ENCODE measurements around the gene FABP7. TPM values are rescaled to one million over a fixed set of nuclear protein-coding genes. Genes with fewer than 3 reads are reported as not detected.

FABP7 gene
- total RNA-seq, 1 experiment from 2014 or later, result not detected

GRCh38 chr6:122751326-122751725, 28.2 kb upstream of the FABP7 start:
- TF ChIP-seq, protein P1, sequence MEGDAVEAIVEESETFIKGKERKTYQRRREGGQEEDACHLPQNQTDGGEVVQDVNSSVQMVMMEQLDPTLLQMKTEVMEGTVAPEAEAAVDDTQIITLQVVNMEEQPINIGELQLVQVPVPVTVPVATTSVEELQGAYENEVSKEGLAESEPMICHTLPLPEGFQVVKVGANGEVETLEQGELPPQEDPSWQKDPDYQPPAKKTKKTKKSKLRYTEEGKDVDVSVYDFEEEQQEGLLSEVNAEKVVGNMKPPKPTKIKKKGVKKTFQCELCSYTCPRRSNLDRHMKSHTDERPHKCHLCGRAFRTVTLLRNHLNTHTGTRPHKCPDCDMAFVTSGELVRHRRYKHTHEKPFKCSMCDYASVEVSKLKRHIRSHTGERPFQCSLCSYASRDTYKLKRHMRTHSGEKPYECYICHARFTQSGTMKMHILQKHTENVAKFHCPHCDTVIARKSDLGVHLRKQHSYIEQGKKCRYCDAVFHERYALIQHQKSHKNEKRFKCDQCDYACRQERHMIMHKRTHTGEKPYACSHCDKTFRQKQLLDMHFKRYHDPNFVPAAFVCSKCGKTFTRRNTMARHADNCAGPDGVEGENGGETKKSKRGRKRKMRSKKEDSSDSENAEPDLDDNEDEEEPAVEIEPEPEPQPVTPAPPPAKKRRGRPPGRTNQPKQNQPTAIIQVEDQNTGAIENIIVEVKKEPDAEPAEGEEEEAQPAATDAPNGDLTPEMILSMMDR (IDR thresholded peaks at IDR 0.05; ENCODE audit: insufficient read depth in 1 of 2, low read depth in 1 of 2, low read length in 1 of 2, severe bottlenecking in 1 of 2, unreplicated experiment in 1 of 2), result no peak
- H3K4me3 Mint-ChIP-seq (ENCODE audit: unreplicated experiment), result no peak overlapping the region
- H3K27me3 Mint-ChIP-seq (ENCODE audit: insufficient read depth, unreplicated experiment), result no peaks in the 10 kb centered on the region
- intact Hi-C loops (cut with micrococcal nuclease; ENCODE audit: unreplicated experiment), result no loop called here
- no peaks in the 10 kb centered on the region for H3K36me3 Mint-ChIP-seq (ENCODE audit: insufficient read depth, unreplicated experiment)
- POLR2A ChIA-PET, result no interaction called here
- no peaks in the 10 kb centered on the region for H3K27me3 ChIP-seq (replicated peaks; ENCODE audit: control insufficient read depth, insufficient read depth, low read length)
- peaks cover 24% of the 10 kb centered on the region for H3K4me1 ChIP-seq
- no peaks in the 10 kb centered on the region for H3K9me3 ChIP-seq
- DNase-seq, result no peak
- H3K27ac Mint-ChIP-seq (ENCODE audit: unreplicated experiment), result no peak overlapping the region
- CTCF ChIA-PET, result interaction anchor here (0.5 kb wide), 1 partner anchor 112 kb away, joined by 3 read pairs; no protein-coding TSS in a partner anchor
- H3K4me1 Mint-ChIP-seq (ENCODE audit: low read depth, unreplicated experiment), result peaks cover 16% of the 10 kb centered on the region
- no TSS peak for BruUV-seq (replicated peaks)
- H3K4me3 ChIP-seq (ENCODE audit: low read depth, low read length), result no peak overlapping the region
- H3K9me3 Mint-ChIP-seq (ENCODE audit: unreplicated experiment), result peaks cover 21% of the 10 kb centered on the region
- no peaks in the 10 kb centered on the region for H3K36me3 ChIP-seq (ENCODE audit: control insufficient read depth, insufficient read depth, low read length)

DNA sequence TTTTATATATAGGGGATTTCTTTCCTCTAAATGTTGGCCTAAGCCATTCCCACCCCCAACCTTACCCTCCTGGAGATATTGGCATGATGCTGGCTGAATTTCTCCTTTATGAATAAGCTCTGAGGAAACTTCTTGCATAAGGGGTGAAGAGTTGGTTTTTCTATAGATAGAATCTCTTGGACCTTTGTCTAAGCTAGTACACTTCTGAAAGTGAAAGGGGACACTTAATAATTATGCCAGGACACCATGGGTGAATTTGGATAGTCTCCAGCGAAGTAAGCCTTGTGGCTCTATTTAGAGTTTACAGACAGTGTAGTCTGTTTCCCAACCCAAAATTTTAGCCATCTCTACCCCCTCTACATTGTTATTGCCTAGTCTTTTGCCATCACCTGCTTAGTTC, 27.1 kb upstream of the FABP7 start:
- peaks cover 32% of the 10 kb centered on the region for H3K9me3 Mint-ChIP-seq (ENCODE audit: unreplicated experiment)
- H3K4me3 Mint-ChIP-seq (ENCODE audit: unreplicated experiment), result no peak overlapping the region
- ChIA-PET POLR2A (no interaction called here), CTCF (interaction anchor here (1.2 kb wide), 1 partner anchor 8 kb away, joined by 5 read pairs; no protein-coding TSS in a partner anchor)
- H3K4me1 ChIP-seq, result peaks cover 30% of the 10 kb centered on the region
- H3K9me3 ChIP-seq, result no peaks in the 10 kb centered on the region
- H3K27me3 ChIP-seq (replicated peaks; ENCODE audit: control insufficient read depth, insufficient read depth, low read length), result no peaks in the 10 kb centered on the region
- no peak overlapping the region for H3K27ac Mint-ChIP-seq (ENCODE audit: unreplicated experiment)
- no peaks in the 10 kb centered on the region for H3K27me3 Mint-ChIP-seq (ENCODE audit: insufficient read depth, unreplicated experiment)
- no peak for DNase-seq
- H3K4me3 ChIP-seq (ENCODE audit: low read depth, low read length), result no peak overlapping the region
- H3K36me3 Mint-ChIP-seq (ENCODE audit: insufficient read depth, unreplicated experiment), result no peaks in the 10 kb centered on the region
- TF ChIP-seq, protein P1 (IDR thresholded peaks at IDR 0.05; ENCODE audit: insufficient read depth in 1 of 2, low read depth in 1 of 2, low read length in 1 of 2, severe bottlenecking in 1 of 2, unreplicated experiment in 1 of 2), result no peak
- intact Hi-C loops (cut with micrococcal nuclease; ENCODE audit: unreplicated experiment), result no loop called here
- H3K4me1 Mint-ChIP-seq (ENCODE audit: low read depth, unreplicated experiment), result peaks cover 27% of the 10 kb centered on the region
- BruUV-seq (replicated peaks), result no TSS peak
- H3K36me3 ChIP-seq (ENCODE audit: control insufficient read depth, insufficient read depth, low read length), result no peaks in the 10 kb centered on the region

- H3K27me3 Mint-ChIP-seq (ENCODE audit: insufficient read depth, unreplicated experiment), result no peaks in the 10 kb centered on the region
- BruUV-seq (replicated peaks), result no TSS peak
- ChIA-PET CTCF (interaction anchor here (1.2 kb wide), 1 partner anchor 9 kb away, joined by 5 read pairs; no protein-coding TSS in a partner anchor), POLR2A (no interaction called here)
- Histone ChIP-seq H3K36me3 (ENCODE audit: control insufficient read depth, insufficient read depth, low read length) (no peaks in the 10 kb centered on the region), H3K9me3 (no peaks in the 10 kb centered on the region), H3K4me1 (peaks cover 30% of the 10 kb centered on the region), H3K27me3 (replicated peaks; ENCODE audit: control insufficient read depth, insufficient read depth, low read length) (no peaks in the 10 kb centered on the region), H3K4me3 (ENCODE audit: low read depth, low read length) (no peak overlapping the region)
- no peak overlapping the region for H3K4me3 Mint-ChIP-seq (ENCODE audit: unreplicated experiment)
- DNase-seq, result no peak
- H3K27ac Mint-ChIP-seq (ENCODE audit: unreplicated experiment), result no peak overlapping the region
- TF ChIP-seq, protein P1 (IDR thresholded peaks at IDR 0.05; ENCODE audit: insufficient read depth in 1 of 2, low read depth in 1 of 2, low read length in 1 of 2, severe bottlenecking in 1 of 2, unreplicated experiment in 1 of 2), result no peak
- H3K36me3 Mint-ChIP-seq (ENCODE audit: insufficient read depth, unreplicated experiment), result no peaks in the 10 kb centered on the region
- H3K4me1 Mint-ChIP-seq (ENCODE audit: low read depth, unreplicated experiment), result peaks cover 27% of the 10 kb centered on the region
- intact Hi-C loops (cut with micrococcal nuclease; ENCODE audit: unreplicated experiment), result no loop called here
- H3K9me3 Mint-ChIP-seq (ENCODE audit: unreplicated experiment), result peaks cover 32% of the 10 kb centered on the region
These were observed 26.4 kb upstream of the FABP7 start for GRCh38 chr6:122753000-122753687.

Data from Caco-2 (cell line).